T-helper 2 cell (primary cell): ENCODE results near the gene LYRM1.
A peak's percentile ranks its signal among the peaks of the same experiment; 100 is the strongest.
"Not testable (repeated sequence)": the region's sequence is repeated elsewhere in the genome, so short reads cannot be mapped to it uniquely, and the experiment has no call there.

Experiments used
- DNase-seq, 5 experiments: peaks; one replicate each; pipeline versions ENCODE4 v3.0.0 to v3.0.0-alpha.2; 2012 to 2022

Gene LYRM1

GRCh38 chr16:20902426-20902825 lies 1.9 kb downstream of the LYRM1 start:
- no peak for DNase-seq

DNA sequence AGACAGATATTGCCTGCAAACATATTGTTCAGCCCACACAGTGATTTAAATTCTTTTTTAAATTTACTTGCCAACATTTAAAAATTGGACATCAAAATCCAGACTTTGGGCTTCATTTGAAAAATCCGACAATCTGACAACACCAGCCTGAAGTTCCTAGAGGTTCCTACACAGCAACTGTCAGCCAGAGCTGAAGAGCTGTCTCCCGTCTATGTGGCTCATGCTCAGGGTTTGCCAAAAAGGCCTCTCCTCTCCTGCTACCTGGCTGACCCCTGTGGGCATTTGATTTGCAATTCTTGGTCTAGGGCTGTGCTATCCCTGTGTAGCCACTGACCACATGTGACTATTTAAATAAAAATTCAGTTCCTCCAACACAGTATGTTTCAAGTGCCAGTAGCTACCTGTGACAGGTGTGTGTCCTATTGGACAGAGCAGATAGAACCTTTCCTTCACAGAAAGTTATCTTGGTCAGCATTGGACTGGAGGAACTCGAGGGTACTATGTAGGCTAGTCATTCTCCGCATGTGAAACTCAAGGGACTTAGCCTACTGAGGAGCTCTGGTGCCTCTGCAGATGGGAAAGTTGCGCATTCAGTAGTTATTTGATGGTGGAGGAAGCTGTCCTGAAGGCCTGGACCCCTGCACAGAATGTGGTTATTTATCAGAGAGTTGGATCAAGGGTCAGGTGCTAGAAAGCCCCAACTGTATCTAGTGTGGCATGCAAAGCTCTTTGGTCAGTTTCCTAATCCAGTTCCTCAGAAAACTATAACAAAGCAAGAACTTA lies 2.7 kb downstream of the LYRM1 start:
- no peak for DNase-seq

- DNase-seq: no peak
Observed at GRCh38 chr16:20903899-20904506, 3.4 kb downstream of the LYRM1 start.

- DNase-seq: peak in 2 of 5 experiments; percentile 30 to 90
Observed at GRCh38 chr16:20904507-20905081, 4.0 kb downstream of the LYRM1 start.

DNA sequence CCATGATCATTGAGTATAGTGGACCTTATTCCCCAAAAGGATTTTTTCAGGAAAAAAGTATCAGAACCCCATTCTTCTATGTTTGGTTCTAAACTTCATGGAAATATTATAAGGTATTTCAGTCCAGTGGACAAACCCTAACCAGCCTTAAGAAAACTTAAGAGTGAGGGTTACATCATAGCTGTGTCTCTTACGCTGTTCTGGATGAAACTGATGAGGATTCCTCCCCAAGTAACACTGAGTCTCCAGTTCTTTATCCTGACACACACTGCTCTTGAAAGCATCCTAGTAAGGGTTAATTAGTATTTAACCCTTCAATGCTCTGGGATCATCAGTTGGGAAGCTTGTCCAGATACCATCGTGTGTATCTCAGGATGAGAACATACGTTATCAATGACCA lies 5.0 kb downstream of the LYRM1 start:
- DNase-seq: no peak

DNA sequence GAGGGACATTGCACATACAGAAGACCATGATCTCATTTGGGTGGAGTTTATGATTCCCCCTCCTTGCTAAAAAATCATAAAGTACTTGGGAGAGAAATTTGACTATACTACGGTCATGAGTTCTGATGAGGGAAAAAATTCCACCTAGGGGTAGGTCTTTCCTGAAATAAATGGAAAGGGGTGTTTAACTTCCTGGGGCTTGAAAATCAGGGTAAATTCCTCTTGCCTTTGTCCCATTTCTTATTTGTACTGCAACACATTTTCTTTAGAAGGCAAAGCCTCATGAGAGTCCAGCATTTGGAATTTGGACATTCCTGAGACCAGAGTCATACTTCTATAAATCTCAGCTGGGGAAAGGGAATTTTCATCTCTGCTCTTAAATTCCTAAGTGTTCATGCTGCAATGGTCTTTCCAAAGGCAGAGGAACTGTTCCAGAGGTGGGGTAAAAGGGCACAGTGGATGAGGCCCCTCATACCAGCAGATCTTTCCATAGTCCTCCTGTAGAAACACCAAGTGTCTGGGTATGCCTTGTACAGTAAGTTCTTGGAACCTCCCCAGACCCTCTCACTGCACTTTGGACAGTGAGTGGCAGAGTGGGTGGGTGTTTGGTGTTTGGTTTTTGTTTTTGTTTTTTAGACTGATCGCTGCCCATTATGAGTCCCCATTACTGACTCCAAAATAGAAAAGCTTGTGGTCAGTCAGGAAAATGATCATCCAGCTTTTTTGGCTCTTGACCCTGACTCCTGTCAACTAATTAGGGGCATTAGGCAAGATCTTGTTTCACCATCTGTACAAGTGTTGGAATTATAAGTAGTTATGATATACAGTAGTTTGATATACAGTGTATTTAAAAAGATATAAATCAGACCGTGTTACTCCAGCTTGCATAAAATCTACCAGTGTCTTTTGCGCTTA lies 6.0 kb downstream of the LYRM1 start:
- DNase-seq: no peak

DNA sequence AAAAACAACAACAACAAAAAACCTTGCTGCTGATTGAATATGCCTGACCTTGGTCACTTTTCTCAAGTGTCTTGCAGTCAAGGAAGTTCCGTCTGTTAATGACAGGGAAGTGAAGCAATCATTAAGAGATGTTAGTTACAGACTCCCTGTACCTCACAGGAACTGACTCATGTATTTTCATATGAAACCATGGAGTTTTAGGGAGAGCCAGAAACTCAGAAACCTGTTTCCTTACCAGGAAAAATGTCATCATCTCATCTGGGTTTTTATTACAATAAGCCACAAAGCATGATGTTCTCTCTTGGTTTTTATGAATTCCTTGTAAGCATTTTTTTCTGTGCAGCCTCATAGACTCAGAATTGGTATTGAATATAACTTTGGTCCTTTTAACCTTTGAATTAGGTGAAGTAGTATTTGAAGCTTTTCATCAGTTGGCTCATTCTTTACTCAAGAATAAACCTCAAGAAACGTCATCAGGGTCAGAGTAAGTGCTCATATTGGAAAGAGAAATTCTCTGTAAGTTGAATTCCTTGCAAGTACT lies 10.3 kb downstream of the LYRM1 start:
- DNase-seq: peak in 1 of 5 experiments; percentile 44

DNA sequence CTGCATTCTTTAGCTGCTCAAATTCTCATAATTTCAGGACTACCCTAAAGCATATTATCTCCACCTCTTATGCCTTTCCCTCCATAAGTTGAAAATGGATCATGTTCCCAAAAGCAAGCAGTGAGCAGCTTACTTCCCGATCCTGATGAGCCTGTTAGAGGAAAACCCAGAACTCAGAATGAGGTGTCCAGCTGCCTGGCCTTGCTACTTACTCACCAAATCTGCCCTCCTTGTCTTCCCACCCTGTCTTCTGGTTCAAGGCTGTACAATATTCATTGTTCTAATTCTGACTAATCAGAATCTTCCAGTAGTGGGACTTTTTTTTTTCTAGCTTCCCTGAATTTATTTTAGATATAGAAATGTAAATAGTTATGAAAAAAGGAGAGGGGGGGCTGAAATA lies 10.8 kb downstream of the LYRM1 start:
- DNase-seq: no peak

DNA sequence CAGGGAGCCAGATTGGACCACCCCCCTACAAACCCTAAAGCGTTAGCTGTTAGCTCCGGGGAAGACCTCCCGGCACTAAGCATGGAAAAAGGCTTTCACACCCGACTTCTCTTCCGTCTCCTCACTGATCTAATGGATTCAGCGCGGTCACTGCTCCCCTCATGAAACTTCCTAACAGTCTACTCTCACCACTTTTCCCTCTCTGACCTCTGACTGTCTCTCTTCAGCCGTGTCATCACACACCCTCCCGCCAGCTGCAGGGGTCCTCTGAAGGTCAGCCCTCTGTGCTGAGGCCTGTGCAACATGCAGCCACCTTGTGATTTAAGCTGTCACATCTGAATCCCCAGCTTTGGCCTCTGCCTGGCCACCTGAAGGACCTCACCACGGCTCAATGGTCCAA lies 15.7 kb downstream of the LYRM1 start:
- no peak for DNase-seq

- DNase-seq: no peak
Observed at GRCh38 chr16:20916942-20917341, 16.4 kb downstream of the LYRM1 start.

- DNase-seq: no peak
Observed at GRCh38 chr16:20918486-20919239, 18.1 kb downstream of the LYRM1 start.

GRCh38 chr16:20920091-20920490 lies 19.5 kb downstream of the LYRM1 start:
- no peak for DNase-seq

GRCh38 chr16:20920799-20921198 lies 20.2 kb downstream of the LYRM1 start:
- DNase-seq: no peak

DNA sequence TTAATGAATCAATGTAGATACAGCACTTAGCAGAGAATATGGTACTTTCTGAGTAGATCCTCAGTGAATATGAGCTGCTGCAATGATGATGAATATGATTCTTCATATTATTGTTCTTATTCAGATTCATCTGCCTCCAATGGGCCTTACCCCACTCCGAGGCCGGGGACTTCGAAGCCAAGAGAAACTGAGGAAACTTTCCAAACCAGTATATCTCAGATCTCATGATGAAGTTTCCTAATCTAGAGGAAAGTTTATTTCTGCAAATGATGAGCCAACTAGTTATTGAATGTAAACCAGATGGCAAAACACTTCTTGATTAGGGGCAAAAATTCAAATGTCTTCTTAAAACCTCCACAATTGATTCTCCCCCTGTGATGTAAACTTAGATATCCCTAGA lies 23.3 kb downstream of the LYRM1 start:
- no peak for DNase-seq

DNA sequence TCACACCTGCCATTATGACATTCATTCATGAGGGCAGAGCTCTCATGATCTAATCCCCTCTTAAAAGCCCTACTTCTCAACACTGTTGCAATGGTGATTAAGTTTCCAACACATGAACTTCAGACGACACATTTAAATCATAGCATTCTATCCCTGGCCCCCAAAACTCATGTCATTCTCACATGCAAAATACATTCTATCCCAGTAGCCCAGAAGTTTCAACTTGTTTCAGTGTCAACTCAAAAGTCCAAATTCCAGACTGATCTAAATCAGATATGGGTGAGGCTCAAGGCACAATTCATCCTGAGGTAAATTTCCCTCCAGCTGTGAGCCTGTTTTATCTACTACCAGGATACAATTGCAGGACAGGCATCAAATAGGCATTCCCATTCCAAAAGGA lies 25.2 kb downstream of the LYRM1 start:
- DNase-seq: no peak

GRCh38 chr16:20928774-20929411 lies 28.3 kb downstream of the LYRM1 start:
- DNase-seq: no peak

DNA sequence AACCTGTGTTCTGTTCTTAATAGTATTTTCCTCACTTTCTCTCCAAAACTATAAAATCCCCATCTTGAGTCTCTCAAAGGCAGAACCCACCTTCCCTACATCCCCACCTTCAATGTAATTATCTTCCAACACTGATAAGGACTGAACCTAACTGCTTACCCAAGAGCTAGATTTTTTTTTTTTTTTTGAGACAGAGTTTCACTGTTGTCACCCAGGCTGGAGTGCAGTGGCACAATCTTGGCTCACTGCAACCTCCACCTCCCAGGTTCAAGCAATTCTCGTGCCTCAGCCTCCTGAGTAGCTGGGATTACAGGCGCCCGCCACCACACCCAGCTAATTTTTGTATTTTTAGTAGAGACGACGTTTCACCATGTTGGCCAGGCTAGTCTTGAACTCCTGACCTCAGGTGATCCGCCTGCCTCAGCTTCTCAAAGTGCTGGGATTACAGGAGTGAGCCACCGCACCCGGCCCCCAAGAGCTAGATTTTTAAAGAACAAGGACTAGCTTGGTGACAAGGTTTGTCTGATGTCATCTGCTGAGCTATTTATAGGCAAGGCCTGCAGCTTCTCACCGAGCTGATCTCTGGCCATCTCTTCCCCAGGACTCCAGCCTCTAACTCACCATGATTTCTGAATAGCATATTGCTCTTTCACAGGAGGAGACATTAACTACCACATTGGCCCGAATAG lies 29.2 kb downstream of the LYRM1 start:
- not testable (repeated sequence) for DNase-seq

GRCh38 chr16:20930365-20930690 lies 29.8 kb downstream of the LYRM1 start:
- no peak for DNase-seq

DNA sequence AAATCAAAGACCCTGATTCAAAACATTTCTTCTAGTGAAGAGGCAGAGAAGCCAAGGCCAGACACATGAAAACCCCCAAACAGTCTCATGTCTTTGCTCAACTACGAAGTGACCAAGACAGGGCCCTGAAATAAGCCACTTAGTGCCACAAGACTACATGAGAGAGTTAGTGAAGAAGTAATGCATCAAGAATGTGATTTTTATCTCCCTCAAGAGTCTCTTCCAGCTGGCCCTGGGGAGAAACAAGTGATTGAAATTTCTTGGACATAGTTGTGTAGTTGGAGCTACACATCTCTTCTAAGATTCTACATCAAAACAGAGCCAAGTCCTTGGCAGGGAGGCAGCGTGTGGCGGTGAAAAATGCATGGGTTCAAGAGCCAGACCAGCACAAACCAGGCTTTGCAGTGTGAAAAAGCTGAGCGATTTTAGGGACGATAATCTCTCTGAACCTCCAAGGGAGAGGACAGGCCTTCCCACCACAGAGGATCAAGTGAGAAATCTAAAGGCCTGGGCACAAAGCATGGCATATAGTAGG lies 30.6 kb downstream of the LYRM1 start:
- no peak for DNase-seq

DNA sequence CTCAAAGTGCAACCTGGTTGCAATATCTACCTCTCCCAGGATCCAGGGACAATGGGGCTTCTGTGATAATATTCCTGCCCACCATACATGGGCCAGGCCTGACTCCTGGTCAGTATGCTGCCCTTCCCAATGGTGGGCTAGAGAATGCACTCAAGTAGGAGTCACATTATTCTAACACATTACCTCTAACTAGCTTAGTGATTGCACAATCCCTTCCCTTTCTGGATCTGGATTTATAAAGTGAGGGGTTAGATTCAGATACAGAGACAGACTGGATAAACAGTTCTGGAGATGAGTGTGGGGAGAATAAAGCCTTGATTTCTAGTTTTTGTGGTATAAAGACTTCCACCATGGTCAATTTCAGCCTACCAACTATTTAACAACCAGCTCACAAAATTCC lies 33.0 kb downstream of the LYRM1 start:
- no peak for DNase-seq

- DNase-seq: no peak
Observed at GRCh38 chr16:20937736-20938135, 37.2 kb downstream of the LYRM1 start.
